Measurements from ENCODE around the gene PTPRR. TPM values are rescaled to one million over a fixed set of nuclear protein-coding genes. Genes with fewer than 3 reads are reported as not detected.

Gene PTPRR
- total and polyA plus RNA-seq, 4 donors: 0.02 to 0.08 TPM; not detected in 2

- TF ChIP-seq REST (IDR thresholded peaks at IDR 0.05): no peak
- no peak for TF ChIP-seq SP1 (IDR thresholded peaks at IDR 0.05)
- TF ChIP-seq ATF3 (IDR thresholded peaks at IDR 0.05): no peak
- no peak for TF ChIP-seq GABPA (IDR thresholded peaks at IDR 0.05 in 1 of 2, conservative IDR thresholded peaks at IDR 0.05 in 1 of 2)
- no peak for TF ChIP-seq MAX (IDR thresholded peaks at IDR 0.05)
- no peak for TF ChIP-seq NR2F2 (IDR thresholded peaks at IDR 0.05)
- no peak for TF ChIP-seq HNF4G (IDR thresholded peaks at IDR 0.05)
Measured at GRCh38 chr12:70619471-70620152, 300.9 kb downstream of the PTPRR start (continued).

- Histone ChIP-seq H3K4me3 (ENCODE audit: low read depth in 1 of 3, low read length in 3 of 3) (no peak overlapping the region), H3K36me3 (ENCODE audit: control insufficient read depth in 4 of 4, insufficient read depth in 3 of 4, low read depth in 1 of 4, low read length in 3 of 4) (no peaks in the 10 kb centered on the region), H3K9me3 (ENCODE audit: control insufficient read depth in 4 of 4, low read length in 3 of 4) (no peaks in the 10 kb centered on the region), H3K27me3 (ENCODE audit: control insufficient read depth in 4 of 4, insufficient read depth in 4 of 4, low read length in 3 of 4) (peaks cover 0 to 3% (median 0%) of the 10 kb centered on the region in 4 donors), H3K4me1 (ENCODE audit: control insufficient read depth in 4 of 4, insufficient read depth in 4 of 4, low read length in 3 of 4) (no peaks in the 10 kb centered on the region), H3K27ac (ENCODE audit: low read depth in 1 of 2, low read length in 2 of 2) (no peak overlapping the region), H3K9ac (ENCODE audit: low read depth in 1 of 2, low read length in 2 of 2) (no peak overlapping the region)
- TF ChIP-seq REST (IDR thresholded peaks at IDR 0.05) (no peak), HNF4G (IDR thresholded peaks at IDR 0.05) (no peak), RXRA (IDR thresholded peaks at IDR 0.05) (no peak), SP1 (IDR thresholded peaks at IDR 0.05) (no peak), ZBTB33 (IDR thresholded peaks at IDR 0.05) (no peak)
- 84% methylated on average over 4 of the region's 4 CpGs for WGBS
- no peak for DNase-seq (ENCODE audit: low spot score)
Measured at GRCh38 chr12:70618371-70618770, 302.2 kb downstream of the PTPRR start.

All from liver (tissue), 9 donors.